ENCODE data around the gene ZNF581.

The ZNF581 gene

GRCh38 chr19:55621205-55621672 lies 22.2 kb upstream of the ZNF581 start:
- no peak for DNase-seq (ENCODE audit: extremely low read depth, low read depth)
- TF ChIP-seq, protein P1, sequence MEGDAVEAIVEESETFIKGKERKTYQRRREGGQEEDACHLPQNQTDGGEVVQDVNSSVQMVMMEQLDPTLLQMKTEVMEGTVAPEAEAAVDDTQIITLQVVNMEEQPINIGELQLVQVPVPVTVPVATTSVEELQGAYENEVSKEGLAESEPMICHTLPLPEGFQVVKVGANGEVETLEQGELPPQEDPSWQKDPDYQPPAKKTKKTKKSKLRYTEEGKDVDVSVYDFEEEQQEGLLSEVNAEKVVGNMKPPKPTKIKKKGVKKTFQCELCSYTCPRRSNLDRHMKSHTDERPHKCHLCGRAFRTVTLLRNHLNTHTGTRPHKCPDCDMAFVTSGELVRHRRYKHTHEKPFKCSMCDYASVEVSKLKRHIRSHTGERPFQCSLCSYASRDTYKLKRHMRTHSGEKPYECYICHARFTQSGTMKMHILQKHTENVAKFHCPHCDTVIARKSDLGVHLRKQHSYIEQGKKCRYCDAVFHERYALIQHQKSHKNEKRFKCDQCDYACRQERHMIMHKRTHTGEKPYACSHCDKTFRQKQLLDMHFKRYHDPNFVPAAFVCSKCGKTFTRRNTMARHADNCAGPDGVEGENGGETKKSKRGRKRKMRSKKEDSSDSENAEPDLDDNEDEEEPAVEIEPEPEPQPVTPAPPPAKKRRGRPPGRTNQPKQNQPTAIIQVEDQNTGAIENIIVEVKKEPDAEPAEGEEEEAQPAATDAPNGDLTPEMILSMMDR (IDR thresholded peaks at IDR 0.05; ENCODE audit: low read depth, low read length, missing control alignments): no peak
- no peak overlapping the region for H3K4me3 ChIP-seq (replicated peaks; ENCODE audit: low read depth, low read length)

DNA sequence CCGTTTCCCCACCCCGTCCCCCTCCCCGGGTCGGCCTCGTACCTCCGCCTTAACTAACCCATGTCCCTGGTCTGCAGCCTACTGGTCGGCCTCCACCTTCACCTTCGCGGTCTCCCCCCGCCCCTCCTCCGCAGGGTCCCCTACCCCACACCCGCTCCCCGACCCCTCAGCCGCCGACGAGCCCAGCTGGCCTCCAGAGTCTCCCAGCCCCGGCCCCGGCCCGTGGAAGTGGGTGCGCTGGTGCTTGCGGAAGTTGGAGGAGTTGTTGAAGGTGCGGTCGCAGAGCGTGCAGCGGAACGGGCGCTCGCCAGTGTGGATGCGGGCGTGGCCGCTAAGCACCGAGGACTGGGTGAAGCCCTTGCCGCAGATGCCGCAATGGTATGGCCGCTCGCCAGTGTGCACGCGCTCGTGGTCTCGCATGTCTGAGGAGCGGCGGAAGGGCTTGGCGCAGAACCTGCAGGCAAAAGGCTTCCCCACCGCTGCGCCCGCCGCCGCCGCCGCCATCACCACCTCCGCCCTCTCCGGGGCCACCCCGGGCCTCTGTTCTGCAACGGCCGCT lies 21.7 kb upstream of the ZNF581 start:
- DNase-seq (ENCODE audit: extremely low read depth, low read depth): no peak
- no peak overlapping the region for H3K4me3 ChIP-seq (replicated peaks; ENCODE audit: low read depth, low read length)
- TF ChIP-seq, protein P1 (IDR thresholded peaks at IDR 0.05; ENCODE audit: low read depth, low read length, missing control alignments): no peak

DNA sequence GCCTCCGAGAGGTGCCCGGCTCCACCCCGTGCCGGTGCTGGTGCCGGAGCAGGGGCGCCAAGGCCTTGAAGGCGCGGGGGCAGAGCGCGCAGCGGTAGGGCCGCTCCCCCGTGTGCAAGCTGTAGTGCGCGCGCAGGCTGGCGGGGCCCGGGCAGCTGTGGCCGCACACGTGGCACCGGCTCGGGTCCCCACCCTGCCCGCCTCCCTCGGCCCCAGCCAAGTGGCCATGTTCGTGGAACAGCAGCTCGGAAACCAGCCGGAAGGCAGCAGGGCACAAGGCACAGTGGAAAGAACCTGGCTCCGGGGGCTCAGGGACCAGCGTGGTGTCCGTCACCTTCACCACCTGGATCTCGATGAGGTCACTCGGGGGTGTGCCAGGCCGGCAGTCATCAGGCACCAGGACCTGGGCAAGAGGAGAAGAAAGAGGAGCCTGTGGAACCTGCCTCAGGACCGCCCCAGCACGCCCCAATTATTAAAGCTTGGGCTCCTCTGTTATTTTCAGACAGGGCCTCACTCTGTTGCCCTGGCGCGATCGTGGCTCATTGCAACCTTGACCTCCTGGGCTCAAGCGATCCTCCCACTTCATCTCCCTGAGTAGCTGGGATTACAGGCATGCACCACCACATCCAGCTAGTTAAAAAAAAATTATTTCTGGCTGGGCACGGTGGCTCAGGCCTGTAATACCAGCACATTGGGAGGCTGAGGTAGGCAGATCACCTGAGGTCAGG lies 21.0 kb upstream of the ZNF581 start:
- H3K4me3 ChIP-seq (replicated peaks; ENCODE audit: low read depth, low read length): no peak overlapping the region
- TF ChIP-seq, protein P1 (IDR thresholded peaks at IDR 0.05; ENCODE audit: low read depth, low read length, missing control alignments): no peak

DNA sequence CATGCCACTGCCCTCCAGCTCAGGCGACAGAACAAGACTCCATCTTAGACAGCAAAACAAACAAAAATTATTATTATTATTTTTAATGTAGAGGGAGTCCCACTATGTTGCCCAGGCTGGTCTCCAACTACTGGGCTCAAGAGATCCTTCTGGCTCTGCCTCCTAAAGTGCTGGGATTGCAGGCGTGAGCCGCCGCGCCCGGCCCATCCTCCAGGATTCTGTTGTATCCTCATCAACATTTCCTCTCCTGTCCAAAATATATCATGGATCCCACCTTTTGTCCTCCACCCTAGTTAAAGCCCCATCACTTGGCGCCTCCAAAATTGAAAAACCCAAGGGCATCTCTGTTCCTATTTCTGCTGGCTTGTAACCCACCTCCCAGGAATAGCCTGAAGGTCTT lies 20.3 kb upstream of the ZNF581 start:
- TF ChIP-seq, protein P1 (IDR thresholded peaks at IDR 0.05; ENCODE audit: low read depth, low read length, missing control alignments): no peak
- no peak overlapping the region for H3K4me3 ChIP-seq (replicated peaks; ENCODE audit: low read depth, low read length)
- DNase-seq (ENCODE audit: extremely low read depth, low read depth): no peak

More for the DNA sequence above, 21.0 kb upstream of the ZNF581 start:
- no peak for DNase-seq (ENCODE audit: extremely low read depth, low read depth)

- TF ChIP-seq, protein P1 (IDR thresholded peaks at IDR 0.05; ENCODE audit: low read depth, low read length, missing control alignments): no peak
- H3K4me3 ChIP-seq (replicated peaks; ENCODE audit: low read depth, low read length): peak overlapping the region; percentile 49; the same call in 1 of the 2 replicates
- no peak for DNase-seq (ENCODE audit: extremely low read depth, low read depth)
Measured at GRCh38 chr19:55623561-55623960, 19.9 kb upstream of the ZNF581 start.

GRCh38 chr19:55624109-55625003 lies 19.1 kb upstream of the ZNF581 start, which contains the start of gene ZNF784:
Gene ZNF784, minus strand, starts transcription at chr19:55624566. Its CDS starts 5 bp downstream, at chr19:55624561.
- peak within 1 kb of the TSS; percentile 49 for H3K4me3 ChIP-seq (replicated peaks; ENCODE audit: low read depth, low read length)
- TF ChIP-seq, protein P1 (IDR thresholded peaks at IDR 0.05; ENCODE audit: low read depth, low read length, missing control alignments): no peak
- DNase-seq (ENCODE audit: extremely low read depth, low read depth): peak; percentile 67
